HepG2 (cell line): ENCODE measurements around the gene CCL22. TPM values are rescaled to one million over a fixed set of nuclear protein-coding genes. Genes with fewer than 3 reads are reported as not detected.

Experiments used
- CSRNP2 ChIP-seq: sonication (generic); formaldehyde crosslinking; conservative IDR thresholded peaks from 2 replicates; pipeline ENCODE4 v1.8.0; 2022; ENCODE audit warnings: low read depth, missing genetic modification reagents
- DPF2 ChIP-seq: sonication (generic); formaldehyde crosslinking; IDR thresholded peaks from 2 replicates; pipeline ENCODE4 v1.4.0; 2020; ENCODE audit warnings: mild to moderate bottlenecking, low read depth, missing genetic modification reagents, borderline replicate concordance
- GABPB1 ChIP-seq: IDR thresholded peaks from 2 replicates; pipeline ENCODE4 v1.6.1; 2016; ENCODE audit warnings: mild to moderate bottlenecking, missing genetic modification reagents, moderate library complexity, missing compliant biosample characterization
- HIC2 ChIP-seq: sonication (generic); formaldehyde crosslinking; IDR thresholded peaks from 2 replicates; pipeline ENCODE4 v1.9.0; 2022; ENCODE audit warnings: low read depth, missing genetic modification reagents
- HMGA1 ChIP-seq: sonication (generic); formaldehyde crosslinking; conservative IDR thresholded peaks from 2 replicates; pipeline ENCODE4 v1.4.0; 2020; ENCODE audit warnings: missing genetic modification reagents
- HNF4G ChIP-seq, 2 experiments: sonication (generic) in 1 of 2; formaldehyde crosslinking in 1 of 2; IDR thresholded peaks; 2 replicates each; pipeline versions ENCODE4 v1.4.0 to v1.6.1; 2011 to 2020; ENCODE audit warnings: borderline replicate concordance in 2 of 2, low read depth in 2 of 2, mild to moderate bottlenecking in 2 of 2, low read length in 1 of 2, missing genetic modification reagents in 1 of 2, moderate library complexity in 1 of 2
- HOXA9 ChIP-seq: sonication (generic); formaldehyde crosslinking; IDR thresholded peaks from 2 replicates; pipeline ENCODE4 v1.8.1; 2022; ENCODE audit warnings: missing genetic modification reagents, mild to moderate bottlenecking, moderate library complexity, borderline replicate concordance
- JDP2 ChIP-seq: sonication (generic); formaldehyde crosslinking; IDR thresholded peaks from 2 replicates; pipeline ENCODE4 v1.8.1; 2022; ENCODE audit warnings: missing genetic modification reagents, borderline replicate concordance
- NR2F2 ChIP-seq: IDR thresholded peaks from 2 replicates; pipeline ENCODE4 v1.6.1; 2012; ENCODE audit warnings: low read depth, inconsistent platforms, borderline replicate concordance
- SMAD9 ChIP-seq: sonication (generic); formaldehyde crosslinking; IDR thresholded peaks from 2 replicates; pipeline ENCODE4 v1.5.1; 2020; ENCODE audit warnings: mild to moderate bottlenecking, missing genetic modification reagents
- TFDP1 ChIP-seq: IDR thresholded peaks from 2 replicates; pipeline ENCODE4 v1.6.1; 2016; ENCODE audit warnings: missing compliant biosample characterization, missing genetic modification reagents, borderline replicate concordance
- ZKSCAN5 ChIP-seq: sonication (generic); formaldehyde crosslinking; IDR thresholded peaks from 2 replicates; pipeline ENCODE4 v1.5.1; 2020; ENCODE audit warnings: mild to moderate bottlenecking, missing genetic modification reagents
- ZNF468 ChIP-seq: sonication (generic); formaldehyde crosslinking; IDR thresholded peaks from 2 replicates; pipeline ENCODE4 v1.8.0; 2022; ENCODE audit warnings: mild to moderate bottlenecking, moderate library complexity, missing genetic modification reagents
- ZNF512B ChIP-seq: sonication (generic); formaldehyde crosslinking; IDR thresholded peaks from 2 replicates; pipeline ENCODE4 v1.5.1; 2020; ENCODE audit warnings: missing genetic modification reagents, mild to moderate bottlenecking, borderline replicate concordance
- ZSCAN20 ChIP-seq: sonication (generic); formaldehyde crosslinking; IDR thresholded peaks from 2 replicates; pipeline ENCODE4 v1.4.0; 2020; ENCODE audit warnings: missing genetic modification reagents, mild to moderate bottlenecking, borderline replicate concordance
- polyA plus RNA-seq, 8 experiments: library from polyadenylated mRNA; depleted of rRNA in 3 of 8; stranded (reverse) in 7 of 8; unstranded in 1 of 8; fragments of >200 nt; fragmentation: Illumina TruSeq in 4 of 8; extraction: Trizol in 4 of 8; gene quantifications; 2 replicates each; pipeline versions ENCODE4 v1.2.1 to v1.2.3, GENCODE V29; 2011 to 2016; ENCODE audit warnings: low read depth in 4 of 8, missing spikeins in 1 of 8, mixed read lengths in 1 of 8; ENCODE audit not compliant: insufficient read depth in 1 of 8
- total RNA-seq, 5 experiments: library from RNA; depleted of rRNA; stranded (reverse); fragments of >200 nt; fragmentation: Illumina TruSeq; extraction: Trizol; gene quantifications; 2 replicates each; pipeline ENCODE4 v1.2.3, GENCODE V29; 2016; ENCODE audit warnings: low read depth in 1 of 5

Gene CCL22
- total and polyA plus RNA-seq, 2 of the 13 experiments (the other 11 are each of a cell fraction or from before 2014, with no cell fraction given): not detected

- TF ChIP-seq ZNF512B (CRISPR knock-in tag) (peak; percentile 14; the same call in 1 of the 2 replicates), HMGA1 (CRISPR knock-in tag) (no peak), ZSCAN20 (CRISPR knock-in tag) (no peak), HIC2 (CRISPR knock-in tag) (no peak; the same call in 1 of the 2 replicates), HNF4G (IDR thresholded peaks at IDR 0.05; ENCODE audit: borderline replicate concordance, low read depth, low read length) (no peak), HNF4G (CRISPR knock-in tag; IDR thresholded peaks at IDR 0.05; ENCODE audit: borderline replicate concordance, low read depth) (no peak), HOXA9 (CRISPR knock-in tag) (no peak), GABPB1 (CRISPR knock-in tag) (no peak; the same call in 1 of the 2 replicates), TFDP1 (CRISPR knock-in tag) (no peak; the same call in 1 of the 2 replicates), ZNF468 (no peak), JDP2 (no peak), SMAD9 (CRISPR knock-in tag) (no peak), DPF2 (CRISPR knock-in tag) (0 out of 2 replicates have a peak, but pooled peaks have one; percentile 58), ZKSCAN5 (CRISPR knock-in tag) (no peak), NR2F2 (peak; percentile 97), CSRNP2 (0 out of 2 replicates have a peak, but pooled peaks have one; percentile 12)
Observed at GRCh38 chr16:57373117-57373947, 14.7 kb downstream of the CCL22 start (continued).
